ENCODE results near the gene FKBP14. TPM values are rescaled to one million over a fixed set of nuclear protein-coding genes. Genes with fewer than 3 reads are reported as not detected.
A peak's percentile ranks its signal among the peaks of the same experiment; 100 is the strongest.
"Not testable (repeated sequence)": the region's sequence is repeated elsewhere in the genome, so short reads cannot be mapped to it uniquely, and the experiment has no call there.

Gene FKBP14, protein sequence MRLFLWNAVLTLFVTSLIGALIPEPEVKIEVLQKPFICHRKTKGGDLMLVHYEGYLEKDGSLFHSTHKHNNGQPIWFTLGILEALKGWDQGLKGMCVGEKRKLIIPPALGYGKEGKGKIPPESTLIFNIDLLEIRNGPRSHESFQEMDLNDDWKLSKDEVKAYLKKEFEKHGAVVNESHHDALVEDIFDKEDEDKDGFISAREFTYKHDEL
- 8.2 and 8.6 TPM in 2 replicates for total RNA-seq

GRCh38 chr7:30026229-30027064, at the start of gene FKBP14:
Gene FKBP14, minus strand, starts transcription at chr7:30026702. Its CDS starts 194 bp downstream, at chr7:30026508.
- Mint-ChIP-seq H3K27ac (peak within 1 kb of the TSS; percentile 88), H3K4me1 (peaks cover 27% of the 10 kb centered on the region), H3K36me3 (ENCODE audit: low read depth) (peaks cover 5% of the 10 kb centered on the region), H3K4me3 (no peak within 1 kb of the TSS), H3K9me3 (peaks cover 3% of the 10 kb centered on the region), H3K27me3 (no peaks in the 10 kb centered on the region)
- intact Hi-C loops (cut with micrococcal nuclease): loop anchor here (1.0 to 10.0 kb wide), 8 partner anchors 38 to 746 kb away; partner anchors contain the start of genes GARS1, GGCT, MINDY4 and NOD1
- DNase-seq: peak; percentile 97

GRCh38 chr7:30074422-30075030, 48.0 kb upstream of the FKBP14 start:
- Mint-ChIP-seq H3K27ac (no peak overlapping the region), H3K4me3 (no peak overlapping the region), H3K36me3 (ENCODE audit: low read depth) (peaks cover 4% of the 10 kb centered on the region), H3K27me3 (no peaks in the 10 kb centered on the region), H3K4me1 (no peaks in the 10 kb centered on the region), H3K9me3 (no peaks in the 10 kb centered on the region)
- intact Hi-C loops (cut with micrococcal nuclease): no loop called here
- DNase-seq: no peak

- peaks cover 2% of the 10 kb centered on the region for H3K36me3 Mint-ChIP-seq (ENCODE audit: low read depth)
- H3K4me3 Mint-ChIP-seq: no peak overlapping the region
- no peak overlapping the region for H3K27ac Mint-ChIP-seq
- H3K4me1 Mint-ChIP-seq: no peaks in the 10 kb centered on the region
- intact Hi-C loops (cut with micrococcal nuclease): no loop called here
- no peak for DNase-seq
- H3K9me3 Mint-ChIP-seq: no peaks in the 10 kb centered on the region
- no peaks in the 10 kb centered on the region for H3K27me3 Mint-ChIP-seq
Measured at GRCh38 chr7:30072735-30073134, 46.2 kb upstream of the FKBP14 start.

DNA sequence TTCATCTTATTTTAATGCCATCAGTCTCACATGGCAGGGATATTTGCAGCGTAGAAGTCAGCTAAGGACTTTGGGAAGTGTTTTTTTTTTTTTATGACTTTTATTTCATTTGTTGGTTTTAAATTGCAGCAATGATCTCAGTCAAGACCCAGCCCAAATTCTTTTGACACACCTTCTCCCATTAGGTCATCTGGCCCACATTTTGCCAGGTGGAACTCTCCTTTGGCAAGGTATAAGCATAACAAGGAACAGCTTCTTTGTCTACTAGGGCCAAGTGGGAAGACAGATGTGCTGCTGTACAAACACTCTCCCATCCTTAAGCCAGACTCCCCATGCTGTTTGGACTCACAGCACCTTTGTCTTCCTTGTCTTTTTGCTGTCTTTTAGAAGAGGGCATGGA, 43.5 kb upstream of the FKBP14 start:
- intact Hi-C loops (cut with micrococcal nuclease): no loop called here
- Mint-ChIP-seq H3K27ac (no peak overlapping the region), H3K4me3 (no peak overlapping the region), H3K9me3 (no peaks in the 10 kb centered on the region), H3K27me3 (no peaks in the 10 kb centered on the region), H3K36me3 (ENCODE audit: low read depth) (peaks cover 2% of the 10 kb centered on the region), H3K4me1 (no peaks in the 10 kb centered on the region)
- no peak for DNase-seq

GRCh38 chr7:30069096-30069867, 42.8 kb upstream of the FKBP14 start:
- H3K4me3 Mint-ChIP-seq: no peak overlapping the region
- no peaks in the 10 kb centered on the region for H3K9me3 Mint-ChIP-seq
- no peak for DNase-seq
- intact Hi-C loops (cut with micrococcal nuclease): no loop called here
- H3K36me3 Mint-ChIP-seq (ENCODE audit: low read depth): peaks cover 2% of the 10 kb centered on the region
- no peaks in the 10 kb centered on the region for H3K4me1 Mint-ChIP-seq
- no peak overlapping the region for H3K27ac Mint-ChIP-seq
- H3K27me3 Mint-ChIP-seq: no peaks in the 10 kb centered on the region

DNA sequence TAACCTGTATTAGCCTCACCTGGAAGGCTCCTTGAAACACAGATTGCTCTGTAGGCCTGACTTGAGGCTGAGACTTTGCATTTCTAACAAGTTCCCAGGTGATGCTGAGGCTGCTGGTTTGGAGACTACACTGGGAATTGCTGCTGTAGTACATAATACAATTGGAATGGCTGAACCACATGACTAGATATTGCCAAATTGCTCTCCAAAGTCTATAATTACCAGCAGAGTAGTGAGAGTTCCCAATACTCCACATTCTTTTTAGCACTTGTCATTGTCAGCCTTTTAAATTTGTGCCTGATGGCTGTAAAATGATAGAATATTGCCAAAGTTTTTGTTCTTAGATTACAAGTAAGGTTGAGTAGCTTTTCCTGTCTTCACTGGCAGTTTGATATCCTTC, 41.6 kb upstream of the FKBP14 start:
- no peak overlapping the region for H3K4me3 Mint-ChIP-seq
- no peak overlapping the region for H3K27ac Mint-ChIP-seq
- no peaks in the 10 kb centered on the region for H3K27me3 Mint-ChIP-seq
- intact Hi-C loops (cut with micrococcal nuclease): no loop called here
- DNase-seq: no peak
- no peaks in the 10 kb centered on the region for H3K4me1 Mint-ChIP-seq
- peaks cover 2% of the 10 kb centered on the region for H3K36me3 Mint-ChIP-seq (ENCODE audit: low read depth)
- H3K9me3 Mint-ChIP-seq: no peaks in the 10 kb centered on the region

- Mint-ChIP-seq H3K4me3 (no peak overlapping the region), H3K4me1 (no peaks in the 10 kb centered on the region), H3K36me3 (ENCODE audit: low read depth) (peaks cover 2% of the 10 kb centered on the region), H3K27me3 (no peaks in the 10 kb centered on the region), H3K27ac (no peak overlapping the region), H3K9me3 (no peaks in the 10 kb centered on the region)
- intact Hi-C loops (cut with micrococcal nuclease): no loop called here
- DNase-seq: no peak
Measured at GRCh38 chr7:30066687-30067086, 40.2 kb upstream of the FKBP14 start.

DNA sequence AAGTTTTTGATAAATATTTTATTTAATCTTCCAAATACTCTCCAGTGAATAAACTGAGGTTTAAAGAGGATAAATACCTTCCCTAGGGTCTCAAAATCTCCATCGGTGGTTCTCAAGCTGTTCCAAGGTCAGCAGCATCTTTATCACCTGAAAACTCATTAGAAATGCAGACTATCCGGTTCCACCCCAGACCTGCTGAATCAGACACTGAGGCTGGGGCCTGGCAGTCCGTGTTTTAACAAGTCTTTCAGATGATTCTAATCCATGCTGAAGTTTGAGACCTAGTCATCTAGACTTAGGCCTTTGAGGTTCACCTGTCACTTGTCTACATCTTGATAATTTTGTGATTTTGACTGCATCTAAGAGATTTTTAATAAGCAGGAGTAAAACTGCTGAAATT, 39.2 kb upstream of the FKBP14 start:
- Mint-ChIP-seq H3K4me1 (no peaks in the 10 kb centered on the region), H3K4me3 (no peak overlapping the region), H3K36me3 (ENCODE audit: low read depth) (no peaks in the 10 kb centered on the region), H3K27ac (no peak overlapping the region), H3K9me3 (no peaks in the 10 kb centered on the region), H3K27me3 (no peaks in the 10 kb centered on the region)
- no peak for DNase-seq
- intact Hi-C loops (cut with micrococcal nuclease): no loop called here

GRCh38 chr7:30062587-30062986, 36.1 kb upstream of the FKBP14 start:
- H3K36me3 Mint-ChIP-seq (ENCODE audit: low read depth): peaks cover 5% of the 10 kb centered on the region
- intact Hi-C loops (cut with micrococcal nuclease): loop anchor here (2.0 to 5.0 kb wide), 3 partner anchors 34 to 314 kb away; partner anchors contain the start of gene PLEKHA8
- H3K9me3 Mint-ChIP-seq: no peaks in the 10 kb centered on the region
- no peak overlapping the region for H3K4me3 Mint-ChIP-seq
- DNase-seq: no peak
- no peaks in the 10 kb centered on the region for H3K4me1 Mint-ChIP-seq
- no peaks in the 10 kb centered on the region for H3K27me3 Mint-ChIP-seq
- no peak overlapping the region for H3K27ac Mint-ChIP-seq

DNA sequence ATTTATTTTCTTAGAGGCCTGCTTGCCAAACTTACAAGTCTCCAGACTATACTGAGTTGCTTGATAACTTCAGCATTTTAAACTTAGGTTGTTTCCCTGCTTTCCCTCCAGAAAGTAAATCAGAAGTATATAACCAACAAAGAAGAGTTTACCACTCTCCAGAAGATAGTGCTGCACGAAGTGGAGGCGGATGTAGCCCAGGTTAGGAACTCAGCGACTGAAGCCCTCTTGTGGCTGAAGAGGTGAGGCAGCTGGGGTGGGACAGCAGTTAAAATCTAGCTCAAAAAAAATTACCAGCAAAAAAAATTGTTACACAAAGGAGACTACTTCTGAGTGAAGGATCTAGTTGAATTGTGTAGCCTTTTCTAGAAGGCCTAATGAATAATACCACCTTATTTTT, 35.3 kb upstream of the FKBP14 start:
- not testable (repeated sequence) for H3K4me1 Mint-ChIP-seq; H3K9me3 Mint-ChIP-seq; H3K4me3 Mint-ChIP-seq; H3K36me3 Mint-ChIP-seq (ENCODE audit: low read depth); H3K27me3 Mint-ChIP-seq; H3K27ac Mint-ChIP-seq
- DNase-seq: peak; percentile 78
- intact Hi-C loops (cut with micrococcal nuclease): loop anchor here (2.0 to 5.0 kb wide), 3 partner anchors 33 to 313 kb away; partner anchors contain the start of gene PLEKHA8

- H3K4me1 Mint-ChIP-seq: no peaks in the 10 kb centered on the region
- no peaks in the 10 kb centered on the region for H3K9me3 Mint-ChIP-seq
- H3K36me3 Mint-ChIP-seq (ENCODE audit: low read depth): peaks cover 14% of the 10 kb centered on the region
- intact Hi-C loops (cut with micrococcal nuclease): no loop called here
- no peak for DNase-seq
- H3K4me3 Mint-ChIP-seq: no peak overlapping the region
- no peak overlapping the region for H3K27ac Mint-ChIP-seq
- no peaks in the 10 kb centered on the region for H3K27me3 Mint-ChIP-seq
Measured at GRCh38 chr7:30057741-30058140, 31.2 kb upstream of the FKBP14 start.

DNA sequence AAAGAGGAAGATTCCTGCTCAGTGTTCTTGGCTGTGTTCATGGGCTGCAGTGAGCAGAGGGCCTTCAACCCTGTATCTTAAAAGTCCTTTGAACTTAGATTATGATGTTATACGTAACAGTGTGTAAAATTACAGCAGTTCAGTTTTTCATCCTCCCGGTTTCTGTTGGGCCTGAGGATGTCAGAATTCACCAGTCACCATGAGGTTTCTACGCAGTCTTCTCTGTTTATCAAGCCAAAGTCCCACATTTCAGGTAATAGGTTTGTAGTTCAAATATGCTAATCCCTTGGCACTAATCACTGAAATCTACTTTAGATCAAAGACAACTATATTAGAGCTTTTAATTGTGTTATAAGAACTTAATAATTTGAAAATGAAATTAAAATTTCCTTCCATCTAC, 26.6 kb upstream of the FKBP14 start:
- DNase-seq: no peak
- intact Hi-C loops (cut with micrococcal nuclease): no loop called here
- no peaks in the 10 kb centered on the region for H3K4me1 Mint-ChIP-seq
- H3K4me3 Mint-ChIP-seq: no peak overlapping the region
- H3K36me3 Mint-ChIP-seq (ENCODE audit: low read depth): peaks cover 23% of the 10 kb centered on the region
- no peak overlapping the region for H3K27ac Mint-ChIP-seq
- no peaks in the 10 kb centered on the region for H3K27me3 Mint-ChIP-seq
- H3K9me3 Mint-ChIP-seq: no peaks in the 10 kb centered on the region

- DNase-seq: no peak
- H3K27ac Mint-ChIP-seq: no peak overlapping the region
- intact Hi-C loops (cut with micrococcal nuclease): no loop called here
- H3K36me3 Mint-ChIP-seq (ENCODE audit: low read depth): peaks cover 23% of the 10 kb centered on the region
- H3K4me1 Mint-ChIP-seq: no peaks in the 10 kb centered on the region
- H3K4me3 Mint-ChIP-seq: no peak overlapping the region
- H3K9me3 Mint-ChIP-seq: no peaks in the 10 kb centered on the region
- no peaks in the 10 kb centered on the region for H3K27me3 Mint-ChIP-seq
Measured at GRCh38 chr7:30049173-30049572, 22.7 kb upstream of the FKBP14 start.

Measured in activated CD4-positive, alpha-beta T cell treated with anti-CD3 and anti-CD28 coated beads, Interleukin-2, amount 10 ng/mL, durations not matched to agents 24 days and 14 days (primary cell).